ENCODE results near the gene SPSB4. TPM values are rescaled to one million over a fixed set of nuclear protein-coding genes. Genes with fewer than 3 reads are reported as not detected.
A peak's percentile ranks its signal among the peaks of the same experiment; 100 is the strongest.

SPSB4 gene
- total and polyA plus RNA-seq, 2 of the 8 experiments (the other 6 are each of a cell fraction or from before 2014, with no cell fraction given), result 15.1 to 17.2 TPM

GRCh38 chr3:141065841-141066805, 15.0 kb downstream of the SPSB4 start:
- no peaks in the 10 kb centered on the region for H3K23me2 ChIP-seq (ENCODE audit: low read depth, low read length)
- no peak overlapping the region for H3K27ac ChIP-seq (ENCODE audit: low read depth, low read length)
- H3K9ac ChIP-seq (replicated peaks in 1 of 4; ENCODE audit: extremely low read depth in 1 of 4, low read depth in 3 of 4, low read length in 3 of 4), result no peak overlapping the region
- no peak overlapping the region for H3K4me3 ChIP-seq (ENCODE audit: extremely low read depth in 1 of 4, insufficient read depth in 2 of 4, low read depth in 3 of 4, low read length in 4 of 4)
- H3K14ac ChIP-seq (ENCODE audit: insufficient read length), result no peak overlapping the region
- H3K36me3 ChIP-seq (ENCODE audit: control insufficient read depth in 2 of 4, insufficient read depth in 4 of 4, low read length in 3 of 4), result peaks cover 0 to 10% (median 0%) of the 10 kb centered on the region in 4 experiments; a peak in 1 of 8 replicates
- ChIA-PET CTCF (ENCODE audit: partially characterized antibody) (interaction anchor here (1.1 to 29.1 kb wide), 5 partner anchors 17 to 66 kb away, joined by 3 to 333 read pairs (median 4); partner anchors contain the start of gene SPSB4), POLR2A (ENCODE audit: partially characterized antibody) (interaction anchor here (1.3 to 1.7 kb wide), 2 partner anchors 8 to 9 kb away, joined by 4 read pairs; no protein-coding TSS in a partner anchor)
- H3K9me3 ChIP-seq (ENCODE audit: insufficient read depth in 2 of 2, low read depth in 1 of 2, low read length in 1 of 2), result no peaks in the 10 kb centered on the region
- 94% methylated on average over 53 of the region's 81 CpGs; no CpG with 5 or more reads in 1 of the 2 experiments for WGBS, 2 experiments (ENCODE audit: extremely low coverage in 1 of 2, insufficient coverage in 1 of 2, insufficient read length in 1 of 2, insufficient replicate concordance in 2 of 2, low coverage in 1 of 2, low lambda C conversion rate in 2 of 2, missing lambda C conversion rate in 1 of 2)
- peaks cover 3 to 15% (median 12%) of the 10 kb centered on the region in 4 experiments; a peak in 6 of 7 replicates for H3K4me1 ChIP-seq (replicated peaks in 1 of 4; ENCODE audit: control insufficient read depth in 3 of 4, insufficient read depth in 4 of 4, low read length in 3 of 4)
- H3K56ac ChIP-seq (replicated peaks; ENCODE audit: insufficient read length, low read depth, low read length), result no peak overlapping the region
- H4K91ac ChIP-seq (replicated peaks; ENCODE audit: insufficient read length, low read length), result no peak overlapping the region
- H2BK5ac ChIP-seq (ENCODE audit: low read depth, low read length), result no peak overlapping the region
- H2BK120ac ChIP-seq (replicated peaks; ENCODE audit: low read depth, low read length), result no peak overlapping the region
- H2BK12ac ChIP-seq (ENCODE audit: low read depth, low read length), result no peak overlapping the region
- no peak overlapping the region for H3K18ac ChIP-seq (ENCODE audit: extremely low read depth, low read length)
- H3K79me2 ChIP-seq (ENCODE audit: control insufficient read depth in 1 of 2, insufficient read depth in 2 of 2, low read length in 2 of 2), result peaks cover 0 to 5% of the 10 kb centered on the region in 2 experiments; a peak in 2 of 4 replicates
- H2BK15ac ChIP-seq (ENCODE audit: low read length), result no peak overlapping the region; the same call in 1 of the 2 replicates
- no peak overlapping the region for H3K4me2 ChIP-seq (ENCODE audit: insufficient read depth in 1 of 2, low read depth in 2 of 2, low read length in 2 of 2)
- no peak overlapping the region for H2AK5ac ChIP-seq (ENCODE audit: low read depth, low read length)
- no peaks in the 10 kb centered on the region; the same call in 1 of the 2 replicates for H3K79me1 ChIP-seq (ENCODE audit: low read depth, low read length)
- DNase-seq (ENCODE audit: low read depth in 1 of 2, low spot score in 2 of 2) (peak in 1 of 2 experiments; percentile 33), FAIRE-seq (no peak)
- H4K8ac ChIP-seq (ENCODE audit: extremely low read depth, insufficient read depth, low read length), result 0 out of 2 replicates have a peak overlapping the region, but pooled peaks have one; percentile 7
- no peak for TF ChIP-seq POLR2A (IDR thresholded peaks at IDR 0.05; ENCODE audit: control extremely low read depth in 1 of 2, low read depth in 2 of 2, low read length in 2 of 2)
- no peak for TF ChIP-seq POLR2AphosphoS5 (IDR thresholded peaks at IDR 0.05; ENCODE audit: low read depth, low read length)
- no peak for TF ChIP-seq GABPA (IDR thresholded peaks at IDR 0.05; ENCODE audit: borderline replicate concordance, insufficient read depth, low read length)
- no peak for TF ChIP-seq KDM4A (IDR thresholded peaks at IDR 0.05; ENCODE audit: low read depth, low read length, severe bottlenecking)
- no peak for TF ChIP-seq TBP (IDR thresholded peaks at IDR 0.05; ENCODE audit: low read depth, low read length)
- peaks cover 0 to 12% (median 7%) of the 10 kb centered on the region in 4 experiments; a peak in 4 of 7 replicates for H3K27me3 ChIP-seq (replicated peaks in 1 of 4; ENCODE audit: control insufficient read depth in 3 of 4, extremely low read depth in 1 of 4, insufficient read depth in 3 of 4, low read length in 3 of 4)
- H3K4ac ChIP-seq (replicated peaks; ENCODE audit: insufficient read length, low read depth, low read length), result no peak overlapping the region
- H4K20me1 ChIP-seq (replicated peaks in 1 of 2; ENCODE audit: control insufficient read depth in 1 of 2, insufficient read depth in 2 of 2, low read length in 2 of 2), result no peaks in the 10 kb centered on the region
- H4K5ac ChIP-seq (ENCODE audit: insufficient read length, low read depth, low read length), result no peak overlapping the region
- no peak overlapping the region for H3K23ac ChIP-seq (ENCODE audit: insufficient read length)
- no peak overlapping the region for H2AFZ ChIP-seq (ENCODE audit: low read length)
- no peak overlapping the region for H2BK20ac ChIP-seq (ENCODE audit: low read length)

Data from H1 (cell line).